GM21423 (cell line): ENCODE measurements around the gene BRINP1.

ENCODE experiments used
- ATAC-seq: cut with Tn5 transposase; IDR thresholded peaks from one replicate; pipeline ENCODE4 v1.9.1; 2021; ENCODE audit warnings: mild to moderate bottlenecking, moderate library complexity; ENCODE audit not compliant: unreplicated experiment

The BRINP1 gene

DNA sequence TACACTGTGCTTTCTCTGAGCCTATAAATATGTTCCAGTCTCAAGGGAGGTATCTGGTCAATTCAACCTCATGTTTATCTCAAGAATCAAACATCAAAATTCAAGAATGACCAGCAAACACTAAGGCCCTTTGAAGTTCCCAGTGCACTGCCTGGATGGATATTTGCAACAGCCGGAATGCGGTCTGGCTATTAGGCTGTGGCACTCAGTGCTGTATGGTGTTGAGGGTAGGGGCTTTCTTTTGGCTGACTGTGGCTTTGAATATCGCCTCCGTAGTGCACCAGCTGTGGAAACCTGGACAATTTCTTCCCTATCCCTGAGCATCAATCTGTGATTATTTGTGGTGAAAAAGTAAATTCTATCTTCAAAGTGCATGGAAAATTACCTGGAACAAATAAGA is 220.4 kb downstream of the BRINP1 start:
- no peak for ATAC-seq

DNA sequence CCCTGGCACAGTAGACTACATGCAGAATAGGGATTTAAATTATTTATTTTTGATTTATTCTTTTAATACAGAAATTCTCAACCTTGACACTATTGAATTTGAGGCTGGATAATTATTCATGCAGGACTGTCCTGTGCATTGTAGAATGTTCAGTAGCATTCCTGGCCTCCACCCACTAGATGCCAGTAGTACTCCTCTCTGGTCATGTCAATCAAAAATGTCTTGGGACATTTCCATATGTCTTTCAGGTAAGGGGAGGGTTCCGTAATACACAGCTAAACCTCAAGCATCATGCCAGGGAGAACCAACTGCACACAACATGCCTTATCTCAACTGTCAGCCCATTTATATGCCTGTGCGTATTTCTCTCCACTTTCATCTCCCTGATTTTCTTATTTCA is 231.8 kb downstream of the BRINP1 start:
- no peak for ATAC-seq

DNA sequence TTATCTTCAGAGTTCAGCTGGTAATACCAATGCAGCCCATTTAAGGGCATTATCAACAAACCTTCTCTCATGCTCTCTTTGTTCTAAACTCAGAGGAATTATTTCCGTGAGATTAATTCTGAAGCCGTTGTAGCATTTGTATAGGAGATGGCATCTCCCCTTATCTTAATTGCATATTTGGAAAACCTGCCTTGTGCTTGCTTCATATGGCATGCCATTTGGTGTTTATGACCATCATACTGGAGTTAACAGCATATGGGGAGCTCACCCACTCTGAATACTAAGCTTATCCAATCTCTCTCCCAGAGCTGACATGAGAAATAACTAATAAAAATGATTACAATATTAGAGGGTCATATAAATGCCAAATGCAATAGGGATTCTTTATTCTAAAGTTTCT is 243.2 kb downstream of the BRINP1 start:
- ATAC-seq, result no peak

DNA sequence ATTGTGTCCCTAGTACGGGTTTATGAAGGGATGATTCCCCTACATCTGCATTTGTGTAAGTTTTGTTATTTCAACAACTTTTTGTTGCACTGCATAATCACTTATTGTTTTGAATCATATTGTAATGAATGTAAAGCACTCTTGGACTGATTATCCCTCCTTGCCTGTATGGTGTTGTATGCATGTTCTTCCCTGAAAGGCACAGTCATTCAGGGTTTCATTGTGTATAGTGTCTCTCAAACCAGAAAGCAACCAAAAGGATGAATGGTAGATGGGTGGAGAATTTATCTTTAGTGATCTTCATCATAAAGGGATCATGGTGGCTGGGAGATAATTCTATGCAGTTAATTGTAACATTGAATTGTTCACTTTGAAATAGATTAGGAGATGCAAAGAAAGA is 247.3 kb downstream of the BRINP1 start:
- ATAC-seq, result no peak

DNA sequence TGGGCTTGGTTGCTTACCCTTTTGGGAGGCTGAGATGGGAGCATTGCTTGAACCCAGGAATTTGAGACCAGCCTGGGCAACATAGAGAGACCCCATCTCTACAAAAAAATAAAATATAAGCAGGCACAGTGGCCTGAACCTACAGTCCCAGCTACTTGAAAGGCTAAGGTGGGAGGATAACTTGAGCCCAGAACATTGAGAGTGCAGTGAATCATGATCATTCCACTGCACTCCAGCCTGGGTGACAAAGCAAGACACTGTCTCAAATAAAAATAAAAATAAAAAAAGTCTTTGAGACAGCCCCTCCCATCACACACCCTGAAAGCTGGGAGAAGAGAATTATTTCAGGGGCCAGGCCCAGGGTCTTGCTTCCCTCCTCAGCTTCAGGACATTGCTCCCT is 251.8 kb downstream of the BRINP1 start:
- ATAC-seq, result no peak
